Cardiac fibroblast (primary cell): Measurements from ENCODE around the gene TPX2.

Experiments
- DNase-seq, 2 donors: peaks; one replicate each; pipeline versions ENCODE4 v3.0.0 to v3.0.0-alpha.2; 2010; ENCODE audit warnings: low read depth in 2 of 2
- H3K4me3 ChIP-seq, 2 donors: replicated peaks in 1 of 2; 1 replicate in 1 of 2; 2 replicates in 1 of 2; pipeline ENCODE4 v1.5.1; 2011; ENCODE audit warnings: low read depth in 2 of 2, low read length in 2 of 2, mild to moderate bottlenecking in 2 of 2, moderate library complexity in 1 of 2
- TF ChIP-seq, protein P1 (sequence below): IDR thresholded peaks from one replicate; pipeline ENCODE4 v1.5.1; 2011; ENCODE audit warnings: low read depth, mild to moderate bottlenecking, low read length, inconsistent platforms

The TPX2 gene

DNA sequence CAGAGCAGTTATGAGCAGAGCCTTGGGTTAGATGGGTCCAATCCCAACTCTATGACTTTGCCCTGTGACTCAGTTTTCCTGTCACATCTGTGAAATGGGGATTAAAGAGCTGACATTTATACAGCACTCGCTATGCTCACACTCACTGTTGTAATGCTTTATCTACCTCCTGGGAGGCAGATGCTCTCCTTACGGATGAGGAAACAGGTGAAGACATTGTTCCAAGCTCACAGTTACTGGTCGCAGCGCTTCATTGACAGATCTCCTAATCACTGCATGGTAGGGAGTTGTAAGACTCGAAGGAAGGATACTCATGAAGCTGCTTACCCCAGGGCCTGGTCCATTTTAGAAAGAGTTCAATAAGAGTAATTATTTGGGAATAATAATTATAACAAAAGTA is 77.1 kb downstream of the TPX2 start:
- TF ChIP-seq, protein P1, sequence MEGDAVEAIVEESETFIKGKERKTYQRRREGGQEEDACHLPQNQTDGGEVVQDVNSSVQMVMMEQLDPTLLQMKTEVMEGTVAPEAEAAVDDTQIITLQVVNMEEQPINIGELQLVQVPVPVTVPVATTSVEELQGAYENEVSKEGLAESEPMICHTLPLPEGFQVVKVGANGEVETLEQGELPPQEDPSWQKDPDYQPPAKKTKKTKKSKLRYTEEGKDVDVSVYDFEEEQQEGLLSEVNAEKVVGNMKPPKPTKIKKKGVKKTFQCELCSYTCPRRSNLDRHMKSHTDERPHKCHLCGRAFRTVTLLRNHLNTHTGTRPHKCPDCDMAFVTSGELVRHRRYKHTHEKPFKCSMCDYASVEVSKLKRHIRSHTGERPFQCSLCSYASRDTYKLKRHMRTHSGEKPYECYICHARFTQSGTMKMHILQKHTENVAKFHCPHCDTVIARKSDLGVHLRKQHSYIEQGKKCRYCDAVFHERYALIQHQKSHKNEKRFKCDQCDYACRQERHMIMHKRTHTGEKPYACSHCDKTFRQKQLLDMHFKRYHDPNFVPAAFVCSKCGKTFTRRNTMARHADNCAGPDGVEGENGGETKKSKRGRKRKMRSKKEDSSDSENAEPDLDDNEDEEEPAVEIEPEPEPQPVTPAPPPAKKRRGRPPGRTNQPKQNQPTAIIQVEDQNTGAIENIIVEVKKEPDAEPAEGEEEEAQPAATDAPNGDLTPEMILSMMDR, result no peak
- no peak for DNase-seq
- H3K4me3 ChIP-seq, result no peak overlapping the region

DNA sequence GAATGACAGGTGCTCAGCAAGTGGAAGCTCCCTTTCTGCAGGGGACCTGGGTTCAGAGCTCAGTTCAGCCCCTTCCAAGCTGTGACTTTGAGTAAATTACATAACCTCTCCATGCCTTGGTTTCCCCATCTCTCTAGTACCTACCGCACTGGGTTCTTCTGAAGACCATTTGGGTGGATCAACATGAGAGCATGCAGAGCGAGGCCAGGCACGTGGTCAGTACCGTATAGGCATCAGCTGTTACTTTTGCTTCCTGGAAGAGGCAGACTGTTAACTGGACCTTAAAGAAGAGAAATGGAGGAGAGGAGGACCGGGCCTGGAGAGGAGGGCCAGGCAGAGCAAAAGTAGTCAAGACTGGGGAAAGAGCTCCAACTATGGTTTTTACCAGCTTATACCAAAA is 78.4 kb downstream of the TPX2 start:
- TF ChIP-seq, protein P1, result no peak
- DNase-seq, result no peak
- H3K4me3 ChIP-seq, result no peak overlapping the region

DNA sequence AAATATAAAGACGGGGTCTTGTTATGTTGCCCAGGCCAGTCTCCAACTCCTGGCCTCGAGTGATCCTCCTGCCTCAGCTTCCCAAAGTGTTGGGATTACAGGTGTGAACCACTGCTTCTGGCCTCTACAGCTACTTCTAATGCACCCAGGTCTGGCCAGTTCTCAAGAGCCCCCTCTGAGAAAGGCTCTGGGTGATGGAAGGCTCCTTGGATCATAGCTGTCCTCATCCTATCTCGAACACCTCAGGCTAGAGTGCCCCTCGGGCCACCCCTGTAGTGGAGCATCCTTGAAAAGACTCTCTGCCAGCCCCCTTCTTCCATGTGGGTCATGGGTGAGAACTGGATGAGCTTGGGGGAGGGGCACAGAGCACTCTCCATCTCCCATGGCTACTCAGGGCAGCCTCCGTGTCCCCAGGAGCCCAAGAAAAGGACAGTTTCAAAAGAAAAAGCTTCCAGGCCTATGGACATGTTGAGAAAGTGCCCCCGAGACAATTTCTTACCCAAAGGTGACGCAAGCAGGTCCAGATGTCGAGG is 79.4 kb downstream of the TPX2 start:
- H3K4me3 ChIP-seq, result no peak overlapping the region
- no peak for DNase-seq
- TF ChIP-seq, protein P1, result no peak

DNA sequence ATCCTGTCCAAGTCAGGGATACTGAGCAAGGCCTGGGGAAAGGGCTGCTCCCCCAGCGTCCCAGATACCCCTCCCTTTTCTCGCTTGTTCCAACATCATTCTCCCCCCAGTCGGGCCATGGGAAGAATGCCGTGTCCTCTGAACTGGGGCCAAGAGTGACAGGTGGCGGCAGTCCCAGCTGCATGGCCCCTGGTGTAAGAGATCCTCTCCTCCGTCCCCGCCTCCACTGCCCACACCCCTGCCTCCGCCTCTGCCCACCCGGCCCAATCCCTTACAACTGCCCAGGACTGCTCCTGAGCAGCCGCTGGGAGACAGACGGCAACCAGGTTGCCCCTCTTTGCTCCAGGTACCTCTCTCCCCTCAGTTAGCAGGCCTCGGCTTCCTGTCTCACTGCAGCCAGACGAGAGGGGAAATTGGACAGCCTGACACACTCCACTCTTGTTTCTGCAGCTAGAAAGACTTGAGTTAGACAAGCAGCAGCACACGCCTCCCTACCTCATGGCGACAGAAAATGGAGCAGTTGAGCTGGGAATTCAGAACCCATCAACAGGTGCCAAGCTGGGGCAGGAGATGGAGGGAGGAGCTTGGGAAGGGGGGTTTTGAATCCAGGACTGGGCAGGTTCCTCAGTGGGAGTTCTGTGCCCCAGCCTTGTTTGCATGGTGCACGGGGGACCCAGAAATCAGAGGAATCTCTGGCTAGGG is 80.1 kb downstream of the TPX2 start, which contains the start of gene MYLK2:
Gene MYLK2 (plus strand): TSS at position 274 of the 702 bp plus-strand sequence. CDS start 225 bp downstream, at position 499.
- TF ChIP-seq, protein P1, result no peak
- DNase-seq, result no peak

DNA sequence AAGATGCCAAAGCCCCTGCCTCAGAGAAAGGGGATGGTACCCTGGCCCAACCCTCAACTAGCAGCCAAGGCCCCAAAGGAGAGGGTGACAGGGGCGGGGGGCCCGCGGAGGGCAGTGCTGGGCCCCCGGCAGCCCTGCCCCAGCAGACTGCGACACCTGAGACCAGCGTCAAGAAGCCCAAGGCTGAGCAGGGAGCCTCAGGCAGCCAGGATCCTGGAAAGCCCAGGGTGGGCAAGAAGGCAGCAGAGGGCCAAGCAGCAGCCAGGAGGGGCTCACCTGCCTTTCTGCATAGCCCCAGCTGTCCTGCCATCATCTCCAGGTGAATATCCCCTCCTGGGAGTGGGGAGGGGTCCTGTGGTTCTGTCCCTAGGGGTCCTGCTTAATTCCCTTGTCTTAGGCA is 81.1 kb downstream of the TPX2 start:
- H3K4me3 ChIP-seq, result no peak overlapping the region
- TF ChIP-seq, protein P1, result no peak
- DNase-seq, result no peak

More for the DNA sequence above, 80.1 kb downstream of the TPX2 start, which contains the start of gene MYLK2:
- H3K4me3 ChIP-seq, result no peak within 1 kb of the TSS

DNA sequence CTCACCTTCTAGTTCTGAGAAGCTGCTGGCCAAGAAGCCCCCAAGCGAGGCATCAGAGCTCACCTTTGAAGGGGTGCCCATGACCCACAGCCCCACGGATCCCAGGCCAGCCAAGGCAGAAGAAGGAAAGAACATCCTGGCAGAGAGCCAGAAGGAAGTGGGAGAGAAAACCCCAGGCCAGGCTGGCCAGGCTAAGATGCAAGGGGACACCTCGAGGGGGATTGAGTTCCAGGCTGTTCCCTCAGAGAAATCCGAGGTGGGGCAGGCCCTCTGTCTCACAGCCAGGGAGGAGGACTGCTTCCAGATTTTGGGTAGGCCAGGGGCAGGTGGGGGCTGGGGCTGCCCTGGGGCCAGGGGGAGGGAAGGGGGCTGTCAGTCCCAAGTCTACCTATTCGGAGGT is 82.3 kb downstream of the TPX2 start:
- H3K4me3 ChIP-seq, result no peak overlapping the region
- TF ChIP-seq, protein P1, result no peak
- DNase-seq, result no peak
